Muscle layer of colon (tissue), 2 donors: ENCODE results near the gene CCDC152.
"Not testable (repeated sequence)": the region's sequence is repeated elsewhere in the genome, so short reads cannot be mapped to it uniquely, and the experiment has no call there.

Source experiments
- H3K27ac ChIP-seq: one replicate; pipeline ENCODE4 v1.7.0; 2013; ENCODE audit warnings: low read depth, mild to moderate bottlenecking, low read length, moderate library complexity
- H3K27me3 ChIP-seq, 2 donors: one replicate each; pipeline ENCODE4 v1.7.0; 2013; ENCODE audit warnings: low read length in 2 of 2, mild to moderate bottlenecking in 2 of 2; ENCODE audit not compliant: insufficient read depth in 2 of 2, control insufficient read depth in 1 of 2
- H3K36me3 ChIP-seq: one replicate; pipeline ENCODE4 v1.7.0; 2013; ENCODE audit warnings: mild to moderate bottlenecking, low read length; ENCODE audit not compliant: insufficient read depth
- H3K4me1 ChIP-seq: one replicate; pipeline ENCODE4 v1.7.0; 2013; ENCODE audit warnings: mild to moderate bottlenecking, low read length; ENCODE audit not compliant: insufficient read depth
- H3K4me3 ChIP-seq, 2 donors: one replicate each; pipeline ENCODE4 v1.7.0; 2013; ENCODE audit warnings: low read length in 2 of 2, low read depth in 1 of 2, mild to moderate bottlenecking in 1 of 2, moderate library complexity in 1 of 2
- H3K9ac ChIP-seq: one replicate; pipeline ENCODE4 v1.7.0; 2013; ENCODE audit warnings: low read length
- H3K9me3 ChIP-seq: one replicate; pipeline ENCODE4 v1.7.0; 2013; ENCODE audit warnings: mild to moderate bottlenecking, low read length
- donor health status: abdominal sarcoma.
- donor health status: Adenocarcinoma of cecum.

CCDC152 gene

DNA sequence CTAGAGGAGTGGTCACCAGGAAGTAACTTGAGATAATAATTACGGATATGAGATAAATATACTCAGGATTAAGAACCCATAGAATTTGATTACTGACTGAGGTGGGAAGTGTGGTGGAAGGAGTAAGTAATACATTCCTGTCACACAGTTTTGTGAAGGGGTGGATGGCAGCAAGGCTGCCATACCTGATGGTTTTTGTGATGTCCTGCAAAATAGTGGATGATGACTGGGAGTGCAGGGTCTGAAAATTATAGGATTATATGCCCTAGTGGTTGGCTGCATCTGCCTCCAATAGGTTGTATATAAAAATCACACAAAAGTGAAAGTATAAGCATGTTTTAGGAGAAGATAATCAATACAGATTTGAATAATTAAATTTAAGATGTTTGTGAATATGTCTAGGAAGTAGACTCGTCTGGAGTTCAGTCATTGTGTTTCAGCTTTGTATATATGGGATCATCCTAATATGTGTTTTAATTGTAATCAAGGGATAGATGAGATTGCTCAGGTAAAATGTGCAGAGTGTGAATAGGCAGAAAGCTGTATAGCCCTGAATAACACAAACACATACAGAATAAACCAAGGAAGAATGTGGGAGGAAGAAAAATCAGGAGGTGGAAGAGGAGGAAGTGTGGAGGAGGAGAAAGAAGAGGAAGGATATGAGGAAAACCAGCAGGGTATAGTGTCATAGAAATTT lies 49.5 kb downstream of the CCDC152 start:
- Histone ChIP-seq H3K36me3 (peaks cover 30% of the 10 kb centered on the region), H3K27ac (no peak overlapping the region), H3K4me1 (peaks cover 4% of the 10 kb centered on the region), H3K27me3 (no peaks in the 10 kb centered on the region), H3K4me3 (no peak overlapping the region), H3K9me3 (no peaks in the 10 kb centered on the region), H3K9ac (no peak overlapping the region)

DNA sequence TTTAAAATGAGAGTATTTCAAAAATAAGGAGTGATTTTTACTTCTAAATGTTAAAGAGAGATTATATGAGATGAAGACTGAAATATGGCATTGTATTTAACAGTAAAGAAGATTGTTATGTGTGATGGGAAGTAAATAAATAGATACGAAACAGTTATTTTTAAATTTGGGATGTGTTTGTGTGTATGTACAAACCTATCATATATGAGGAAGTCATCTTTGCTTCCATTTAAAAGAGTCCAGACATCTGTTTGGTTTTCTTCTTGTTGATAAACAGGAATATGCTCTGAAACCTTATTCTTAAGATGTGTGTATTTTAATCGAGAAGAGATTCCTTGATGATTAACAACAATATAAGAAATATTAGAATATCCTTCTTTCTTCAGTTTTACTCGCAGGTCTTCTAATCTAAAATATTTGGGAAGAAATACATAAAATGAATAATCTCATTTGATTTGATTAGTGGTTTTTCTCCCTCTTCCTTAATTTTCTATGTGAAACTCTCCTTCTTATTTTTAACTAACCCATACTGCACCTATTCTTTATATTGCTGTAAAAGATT lies 50.2 kb downstream of the CCDC152 start:
- no peaks in the 10 kb centered on the region for H3K27me3 ChIP-seq
- no peak overlapping the region for H3K27ac ChIP-seq
- H3K4me1 ChIP-seq, result peaks cover 6% of the 10 kb centered on the region
- H3K9me3 ChIP-seq, result no peaks in the 10 kb centered on the region
- no peak overlapping the region for H3K9ac ChIP-seq
- H3K4me3 ChIP-seq, result no peak overlapping the region
- peaks cover 25% of the 10 kb centered on the region for H3K36me3 ChIP-seq

DNA sequence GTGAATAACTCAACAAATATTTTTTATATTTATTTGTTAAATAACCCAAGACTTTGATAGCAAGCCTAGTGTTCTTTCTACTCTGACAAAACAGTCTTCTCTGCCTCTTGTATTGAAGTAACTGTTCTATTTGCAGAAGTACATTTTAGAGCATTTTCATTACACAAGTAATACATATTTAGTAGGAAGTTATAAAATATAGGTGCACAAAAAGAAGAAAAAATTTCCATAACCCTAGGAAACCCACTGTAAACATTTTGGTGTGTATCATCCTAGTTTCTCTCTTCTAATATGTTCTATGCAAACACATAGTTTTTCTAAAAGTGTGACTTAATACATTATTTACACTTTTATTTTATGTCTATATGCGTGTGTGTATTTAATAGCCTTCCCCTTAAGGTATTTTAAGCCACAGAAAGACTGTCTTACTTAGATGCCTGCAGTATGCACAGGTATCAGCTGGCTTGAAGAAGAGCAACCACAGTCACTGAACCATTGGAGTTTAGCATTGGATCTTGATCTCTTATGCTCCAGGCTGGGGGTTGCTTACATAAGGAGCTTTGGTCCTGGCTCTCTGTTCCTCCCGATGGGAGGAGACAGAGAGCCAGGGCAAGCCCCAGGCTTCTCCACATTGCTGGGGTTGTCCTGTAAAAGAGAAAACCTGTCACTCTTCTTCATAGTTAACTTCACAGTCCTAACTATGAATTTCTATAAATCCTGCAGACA lies 51.3 kb downstream of the CCDC152 start:
- Histone ChIP-seq H3K4me3 (no peak overlapping the region), H3K27me3 (no peaks in the 10 kb centered on the region), H3K9me3 (no peaks in the 10 kb centered on the region), H3K9ac (no peak overlapping the region), H3K27ac (no peak overlapping the region), H3K36me3 (peaks cover 25% of the 10 kb centered on the region), H3K4me1 (peaks cover 12% of the 10 kb centered on the region)

DNA sequence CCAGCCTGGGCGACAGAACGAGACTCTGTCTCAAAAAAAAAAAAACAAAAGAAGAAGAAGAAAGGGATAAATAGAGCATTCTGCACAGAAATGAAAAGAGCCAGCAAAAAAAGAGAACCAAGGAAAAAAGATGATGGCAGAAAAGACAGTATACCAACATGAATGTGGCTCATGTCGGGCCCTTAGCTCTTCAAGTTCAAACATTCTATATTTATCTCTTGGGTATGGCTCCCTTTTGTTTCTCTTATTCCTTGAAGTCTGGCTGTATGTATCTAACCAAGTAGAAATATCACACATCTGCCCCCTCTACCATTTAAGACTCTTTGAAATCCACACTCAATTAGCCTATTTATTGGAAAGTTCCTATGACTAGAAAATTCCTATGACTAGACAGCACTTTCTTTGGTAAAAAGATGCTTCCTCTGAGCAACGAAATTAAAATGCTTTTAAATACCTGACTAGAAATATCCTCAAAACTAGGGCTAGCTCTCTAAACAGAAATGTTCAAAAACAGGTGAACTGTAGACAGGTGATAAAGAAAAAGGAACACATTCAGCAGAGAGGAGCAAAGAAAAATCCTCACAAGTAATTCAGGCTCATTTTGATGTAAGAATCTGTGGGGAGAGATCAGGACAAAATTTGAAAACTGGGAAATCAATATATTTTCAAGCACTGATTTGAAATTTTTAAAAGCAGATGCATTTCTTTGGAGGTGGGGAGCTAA lies 52.4 kb downstream of the CCDC152 start:
- Histone ChIP-seq H3K4me3 (peak overlapping the region in 1 of 2 donors; percentile 23), H3K4me1 (peaks cover 12% of the 10 kb centered on the region)

DNA sequence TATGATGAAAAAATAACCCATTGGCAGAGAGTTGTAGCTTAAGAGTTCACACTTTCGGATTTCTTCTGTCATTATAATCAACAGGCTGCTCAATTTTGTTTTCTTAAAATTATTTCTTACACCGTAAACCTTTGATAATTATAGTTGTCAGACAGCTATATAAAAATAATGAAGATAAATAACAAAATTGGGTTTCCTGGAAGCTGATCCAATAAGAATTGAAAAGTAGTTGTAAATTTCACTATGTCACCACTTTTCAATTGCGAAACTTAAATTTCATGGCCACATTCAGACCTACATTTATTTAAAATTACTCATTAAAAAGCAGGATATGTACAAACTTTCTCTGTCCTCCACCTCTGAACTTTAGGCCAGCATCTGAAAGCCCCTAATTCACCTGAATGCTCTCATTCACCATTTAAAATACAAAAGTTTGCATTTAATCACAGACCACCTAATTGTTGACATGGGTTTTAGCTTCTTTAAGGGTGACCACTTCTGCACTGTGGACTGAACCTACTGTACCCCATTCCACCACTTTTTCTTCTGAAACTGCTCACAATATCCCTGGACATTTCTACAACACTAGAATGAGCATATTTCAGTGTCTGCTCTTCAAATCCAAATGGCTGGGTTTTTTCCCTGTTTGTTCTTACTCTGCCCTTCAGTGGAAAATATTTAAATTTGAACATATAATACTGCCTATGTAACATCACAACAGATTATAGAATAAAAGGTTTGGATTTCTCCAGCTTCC lies 54.4 kb downstream of the CCDC152 start:
- no peaks in the 10 kb centered on the region for H3K27me3 ChIP-seq
- peak overlapping the region; percentile 50 for H3K27ac ChIP-seq
- peaks cover 13% of the 10 kb centered on the region for H3K36me3 ChIP-seq
- H3K9ac ChIP-seq, result peak overlapping the region; percentile 60
- peaks cover 12% of the 10 kb centered on the region for H3K4me1 ChIP-seq
- peak overlapping the region; percentile 25 to 71 for H3K4me3 ChIP-seq
- H3K9me3 ChIP-seq, result no peaks in the 10 kb centered on the region

More for the DNA sequence above, 52.4 kb downstream of the CCDC152 start:
- H3K9ac ChIP-seq, result peak overlapping the region; percentile 27
- H3K27ac ChIP-seq, result no peak overlapping the region
- H3K9me3 ChIP-seq, result no peaks in the 10 kb centered on the region
- no peaks in the 10 kb centered on the region for H3K27me3 ChIP-seq
- peaks cover 25% of the 10 kb centered on the region for H3K36me3 ChIP-seq

DNA sequence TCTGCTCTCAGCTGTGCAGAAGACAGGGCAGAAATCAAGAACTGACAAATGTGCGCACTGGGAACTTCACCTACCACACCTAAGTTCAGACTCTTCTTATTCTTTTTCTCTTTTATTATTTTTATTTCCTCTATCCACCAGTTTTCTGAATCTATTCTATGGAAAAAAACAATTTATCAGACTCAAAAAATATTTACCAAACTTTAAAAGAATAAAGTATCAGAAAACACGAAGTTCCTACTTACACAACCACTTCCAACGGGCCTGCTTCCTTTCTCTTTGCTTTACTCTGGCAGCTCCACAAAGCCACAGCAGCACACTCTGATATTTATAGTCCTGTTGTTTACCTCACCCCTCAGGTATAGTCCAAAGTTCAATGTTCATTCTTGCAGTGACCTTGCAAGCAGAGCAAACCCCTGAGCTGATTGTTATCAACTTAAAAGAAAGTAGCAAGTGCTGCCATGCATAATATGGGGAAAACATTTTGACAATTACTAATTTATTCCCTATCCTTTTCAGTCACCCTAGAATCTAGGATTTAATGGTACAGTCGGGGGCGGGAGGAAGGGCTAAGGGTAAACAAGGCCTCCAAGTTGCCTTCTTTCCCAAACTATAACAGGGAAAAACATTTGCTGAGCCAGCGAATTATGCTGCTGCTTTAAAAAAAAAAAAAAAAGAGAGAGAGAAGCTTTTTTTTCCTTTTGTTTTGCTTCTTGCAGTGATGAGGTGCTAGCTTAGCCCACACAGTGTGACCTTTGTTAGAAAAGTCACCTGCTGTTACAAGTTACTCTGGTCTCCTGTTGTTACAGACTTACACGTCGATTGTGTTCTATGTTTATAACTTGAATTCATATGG lies 55.2 kb downstream of the CCDC152 start, which contains the start of gene SELENOP:
Gene SELENOP, minus strand, starts transcription at position 302 of the 856 bp plus-strand sequence. CDS start 3,539 bp downstream, outside the sequence.
- Histone ChIP-seq H3K9me3 (no peaks in the 10 kb centered on the region), H3K4me3 (peak within 1 kb of the TSS; percentile 25 to 71), H3K27me3 (no peaks in the 10 kb centered on the region), H3K9ac (peak within 1 kb of the TSS; percentile 60), H3K4me1 (peaks cover 12% of the 10 kb centered on the region), H3K27ac (peak within 1 kb of the TSS; percentile 50), H3K36me3 (peaks cover 6% of the 10 kb centered on the region)

DNA sequence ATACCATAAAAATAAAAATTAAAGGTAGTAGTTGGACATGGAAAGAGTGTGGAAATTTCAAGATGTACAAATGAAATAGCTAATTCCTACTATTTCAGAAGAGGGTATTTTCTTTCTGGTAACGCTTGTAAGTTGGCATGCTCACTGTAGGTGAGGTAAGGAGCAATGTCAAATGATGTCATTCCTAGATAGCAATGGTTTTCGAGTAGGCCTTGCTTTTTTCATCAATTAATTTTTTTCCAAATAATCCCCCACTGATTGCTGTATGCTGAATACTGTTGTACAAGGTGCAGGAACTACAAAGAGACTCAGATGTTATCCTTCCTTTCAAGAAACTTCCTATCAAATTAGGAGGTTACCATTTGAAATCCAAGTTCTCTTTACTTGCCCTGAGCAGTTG lies 56.0 kb downstream of the CCDC152 start:
- H3K4me1 ChIP-seq, result peaks cover 12% of the 10 kb centered on the region
- H3K9me3 ChIP-seq, result no peaks in the 10 kb centered on the region
- no peaks in the 10 kb centered on the region for H3K27me3 ChIP-seq
- no peak overlapping the region for H3K9ac ChIP-seq
- no peak overlapping the region for H3K27ac ChIP-seq
- H3K36me3 ChIP-seq, result no peaks in the 10 kb centered on the region
- no peak overlapping the region for H3K4me3 ChIP-seq

DNA sequence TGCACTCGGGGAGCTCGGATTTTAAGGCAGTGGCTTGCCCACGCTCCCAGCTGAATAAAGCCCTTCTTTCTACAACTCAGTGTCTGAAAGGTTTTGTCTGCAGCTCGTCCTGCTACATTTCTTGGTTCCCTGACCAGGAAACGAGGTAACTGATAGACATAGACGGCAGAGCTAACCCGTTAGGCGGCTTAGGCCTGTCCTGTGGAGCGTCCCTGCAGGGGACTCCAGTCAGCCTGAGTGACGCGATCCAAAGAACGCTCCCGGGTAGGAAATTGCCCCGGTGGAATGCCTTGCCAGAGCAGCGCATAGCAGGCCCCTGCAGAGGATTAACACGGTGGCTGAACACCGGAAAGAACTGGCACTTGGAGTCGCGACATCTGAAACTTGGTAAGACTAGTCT lies 56.9 kb downstream of the CCDC152 start:
- no peak overlapping the region for H3K4me3 ChIP-seq
- H3K9ac ChIP-seq, result no peak overlapping the region
- H3K9me3 ChIP-seq, result no peaks in the 10 kb centered on the region
- no peak overlapping the region for H3K27ac ChIP-seq
- no peaks in the 10 kb centered on the region for H3K27me3 ChIP-seq
- peaks cover 8% of the 10 kb centered on the region for H3K4me1 ChIP-seq
- no peaks in the 10 kb centered on the region for H3K36me3 ChIP-seq

DNA sequence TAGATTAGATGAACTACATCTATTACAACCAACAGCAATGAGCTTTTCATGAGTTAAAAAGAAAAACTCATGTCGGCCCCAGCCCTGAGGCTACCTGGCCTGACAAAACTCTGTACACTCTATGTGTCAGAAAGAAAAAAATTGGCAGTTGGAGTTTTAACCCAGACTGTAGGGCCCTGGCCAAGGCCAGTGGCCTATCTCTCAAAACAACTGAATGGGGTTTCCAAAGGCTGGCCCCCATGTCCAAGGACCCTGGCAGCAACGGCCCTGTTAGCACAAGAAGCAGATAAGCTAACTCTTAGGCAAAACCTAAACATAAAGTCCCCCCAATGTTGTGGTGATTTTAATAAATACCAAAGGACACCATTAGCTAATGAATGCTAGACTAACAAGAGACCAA lies 59.9 kb downstream of the CCDC152 start:
- H3K9me3 ChIP-seq, H3K27me3 ChIP-seq, H3K36me3 ChIP-seq, H3K4me3 ChIP-seq, H3K9ac ChIP-seq, H3K4me1 ChIP-seq, H3K27ac ChIP-seq: not testable (repeated sequence)

DNA sequence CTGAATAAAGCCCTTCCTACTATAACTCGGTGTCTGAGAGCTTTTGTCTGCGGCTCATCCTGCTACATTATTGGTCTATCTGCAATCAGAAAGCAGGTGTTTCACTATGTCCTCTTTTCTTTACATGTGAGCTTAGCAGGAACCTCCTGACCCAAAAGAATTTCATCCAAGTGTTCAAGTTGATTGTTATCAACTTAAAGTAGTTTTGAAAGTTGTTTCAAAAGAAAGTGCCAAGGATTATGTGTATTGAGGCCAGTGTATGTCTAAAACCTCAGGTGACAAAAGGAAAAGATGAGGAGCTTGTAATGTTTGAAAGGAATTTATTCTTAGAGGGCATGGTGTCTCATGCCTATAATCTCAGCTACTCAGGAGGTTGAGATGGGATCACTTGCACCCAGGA lies 63.1 kb downstream of the CCDC152 start:
- no peaks in the 10 kb centered on the region for H3K36me3 ChIP-seq
- H3K27me3 ChIP-seq, result no peaks in the 10 kb centered on the region
- H3K9me3 ChIP-seq, result no peaks in the 10 kb centered on the region
- H3K4me1 ChIP-seq, result no peaks in the 10 kb centered on the region
- H3K9ac ChIP-seq, result no peak overlapping the region
- no peak overlapping the region for H3K4me3 ChIP-seq
- H3K27ac ChIP-seq, result no peak overlapping the region
